Measurements from ENCODE around the gene FAXC. TPM values are rescaled to one million over a fixed set of nuclear protein-coding genes. Genes with fewer than 3 reads are reported as not detected.

Gene FAXC
- total RNA-seq, 1 donor from 2014 or later, result 68.9 TPM

DNA sequence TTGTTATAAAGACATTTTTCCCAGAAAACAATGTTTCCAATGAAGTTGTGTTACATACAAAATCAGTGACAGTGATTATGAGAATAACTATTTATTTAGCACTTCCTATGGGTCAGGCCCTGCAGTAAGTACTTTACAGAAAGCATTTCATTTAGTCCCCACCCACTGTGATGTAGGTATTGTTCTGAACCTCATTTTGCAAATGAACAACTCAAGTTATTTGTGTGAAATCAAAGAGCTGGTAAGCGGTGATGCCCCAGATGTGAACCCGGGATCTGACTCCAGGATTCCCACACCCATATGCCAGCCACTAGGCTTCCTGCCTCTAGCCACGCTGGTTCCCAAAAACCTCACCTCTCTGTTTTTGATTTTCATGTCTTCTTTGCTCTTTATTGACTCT, 30.9 kb downstream of the FAXC start:
- Mint-ChIP-seq H3K36me3 (ENCODE audit: unreplicated experiment) (peaks cover 4% of the 10 kb centered on the region), H3K4me1 (ENCODE audit: low read depth, unreplicated experiment) (peaks cover 20% of the 10 kb centered on the region), H3K27me3 (ENCODE audit: unreplicated experiment) (no peaks in the 10 kb centered on the region), H3K4me3 (ENCODE audit: unreplicated experiment) (no peak overlapping the region), H3K9me3 (ENCODE audit: unreplicated experiment) (peaks cover 3% of the 10 kb centered on the region), H3K27ac (ENCODE audit: unreplicated experiment) (no peak overlapping the region)
- TF ChIP-seq, protein P1, sequence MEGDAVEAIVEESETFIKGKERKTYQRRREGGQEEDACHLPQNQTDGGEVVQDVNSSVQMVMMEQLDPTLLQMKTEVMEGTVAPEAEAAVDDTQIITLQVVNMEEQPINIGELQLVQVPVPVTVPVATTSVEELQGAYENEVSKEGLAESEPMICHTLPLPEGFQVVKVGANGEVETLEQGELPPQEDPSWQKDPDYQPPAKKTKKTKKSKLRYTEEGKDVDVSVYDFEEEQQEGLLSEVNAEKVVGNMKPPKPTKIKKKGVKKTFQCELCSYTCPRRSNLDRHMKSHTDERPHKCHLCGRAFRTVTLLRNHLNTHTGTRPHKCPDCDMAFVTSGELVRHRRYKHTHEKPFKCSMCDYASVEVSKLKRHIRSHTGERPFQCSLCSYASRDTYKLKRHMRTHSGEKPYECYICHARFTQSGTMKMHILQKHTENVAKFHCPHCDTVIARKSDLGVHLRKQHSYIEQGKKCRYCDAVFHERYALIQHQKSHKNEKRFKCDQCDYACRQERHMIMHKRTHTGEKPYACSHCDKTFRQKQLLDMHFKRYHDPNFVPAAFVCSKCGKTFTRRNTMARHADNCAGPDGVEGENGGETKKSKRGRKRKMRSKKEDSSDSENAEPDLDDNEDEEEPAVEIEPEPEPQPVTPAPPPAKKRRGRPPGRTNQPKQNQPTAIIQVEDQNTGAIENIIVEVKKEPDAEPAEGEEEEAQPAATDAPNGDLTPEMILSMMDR (IDR thresholded peaks at IDR 0.05; ENCODE audit: partially characterized antibody, unreplicated experiment), result no peak
- DNase-seq, result no peak

DNA sequence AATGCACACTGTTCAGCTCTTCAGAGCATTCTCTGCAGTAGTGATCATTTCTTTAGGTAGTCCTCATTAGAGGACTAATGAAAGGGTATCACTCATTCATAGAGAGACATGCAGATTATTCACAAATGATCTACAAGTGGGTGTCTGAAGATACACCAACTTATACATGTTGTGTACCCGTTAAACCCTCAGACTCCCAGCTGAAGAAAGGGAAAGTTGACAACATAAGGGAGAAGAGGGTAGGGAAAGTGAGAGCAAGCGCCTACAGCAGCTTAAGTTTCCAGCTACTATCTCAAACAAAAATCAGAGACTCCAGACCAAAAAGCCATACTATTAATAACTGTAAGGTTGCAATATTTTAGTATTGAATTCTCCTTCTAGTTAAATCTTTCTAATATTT, 37.1 kb downstream of the FAXC start:
- Mint-ChIP-seq H3K27me3 (ENCODE audit: unreplicated experiment) (no peaks in the 10 kb centered on the region), H3K4me3 (ENCODE audit: unreplicated experiment) (no peak overlapping the region), H3K27ac (ENCODE audit: unreplicated experiment) (no peak overlapping the region), H3K9me3 (ENCODE audit: unreplicated experiment) (peaks cover 7% of the 10 kb centered on the region), H3K4me1 (ENCODE audit: low read depth, unreplicated experiment) (peaks cover 23% of the 10 kb centered on the region), H3K36me3 (ENCODE audit: unreplicated experiment) (peaks cover 4% of the 10 kb centered on the region)
- no peak for DNase-seq
- TF ChIP-seq, protein P1 (IDR thresholded peaks at IDR 0.05; ENCODE audit: partially characterized antibody, unreplicated experiment), result no peak

DNA sequence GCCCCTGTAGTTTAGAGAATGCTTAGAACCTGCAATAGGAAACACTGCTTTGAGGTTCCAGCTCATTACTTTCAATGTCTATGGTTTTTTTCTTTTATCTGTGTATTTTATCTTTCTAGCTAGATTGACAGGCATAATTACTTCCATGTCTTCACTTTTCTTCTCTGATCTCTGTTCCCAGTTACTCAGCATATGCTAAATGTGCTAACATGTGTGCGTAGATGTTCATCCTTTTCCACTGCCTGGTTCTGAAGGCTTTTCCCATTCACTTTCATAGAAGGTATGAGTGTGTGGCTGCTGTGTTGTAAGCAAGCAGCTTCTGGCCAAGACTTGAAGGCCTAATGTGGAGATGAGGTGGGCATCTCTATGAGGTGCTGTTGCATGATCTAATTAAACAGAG, 38.9 kb downstream of the FAXC start:
- Mint-ChIP-seq H3K9me3 (ENCODE audit: unreplicated experiment) (peaks cover 7% of the 10 kb centered on the region), H3K27me3 (ENCODE audit: unreplicated experiment) (peaks cover 2% of the 10 kb centered on the region), H3K4me1 (ENCODE audit: low read depth, unreplicated experiment) (peaks cover 29% of the 10 kb centered on the region), H3K36me3 (ENCODE audit: unreplicated experiment) (peaks cover 4% of the 10 kb centered on the region), H3K27ac (ENCODE audit: unreplicated experiment) (peak overlapping the region; percentile 29), H3K4me3 (ENCODE audit: unreplicated experiment) (no peak overlapping the region)
- TF ChIP-seq, protein P1 (IDR thresholded peaks at IDR 0.05; ENCODE audit: partially characterized antibody, unreplicated experiment), result no peak
- no peak for DNase-seq

DNA sequence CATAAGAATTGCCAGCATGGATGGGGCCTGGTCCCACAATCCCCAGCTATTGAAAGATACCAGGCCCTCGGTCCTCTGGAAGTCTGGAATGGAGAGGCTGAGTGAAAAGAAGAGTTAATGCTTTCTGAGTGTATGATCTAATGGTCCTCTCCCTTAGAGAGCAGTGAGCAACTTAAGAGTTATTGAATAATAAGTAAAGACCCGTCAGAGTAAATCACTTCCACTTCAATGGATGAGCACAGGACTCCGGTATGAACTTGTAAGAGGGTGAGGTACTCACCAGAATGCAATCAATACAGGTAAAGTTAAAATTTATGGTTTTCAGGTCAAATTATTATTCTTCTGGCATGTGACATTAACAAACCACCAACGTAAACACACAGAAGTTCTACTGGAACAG, 39.9 kb downstream of the FAXC start:
- Mint-ChIP-seq H3K9me3 (ENCODE audit: unreplicated experiment) (peaks cover 7% of the 10 kb centered on the region), H3K27me3 (ENCODE audit: unreplicated experiment) (peaks cover 2% of the 10 kb centered on the region), H3K27ac (ENCODE audit: unreplicated experiment) (no peak overlapping the region), H3K36me3 (ENCODE audit: unreplicated experiment) (peaks cover 4% of the 10 kb centered on the region), H3K4me1 (ENCODE audit: low read depth, unreplicated experiment) (peaks cover 33% of the 10 kb centered on the region), H3K4me3 (ENCODE audit: unreplicated experiment) (no peak overlapping the region)
- TF ChIP-seq, protein P1 (IDR thresholded peaks at IDR 0.05; ENCODE audit: partially characterized antibody, unreplicated experiment), result no peak
- no peak for DNase-seq

DNA sequence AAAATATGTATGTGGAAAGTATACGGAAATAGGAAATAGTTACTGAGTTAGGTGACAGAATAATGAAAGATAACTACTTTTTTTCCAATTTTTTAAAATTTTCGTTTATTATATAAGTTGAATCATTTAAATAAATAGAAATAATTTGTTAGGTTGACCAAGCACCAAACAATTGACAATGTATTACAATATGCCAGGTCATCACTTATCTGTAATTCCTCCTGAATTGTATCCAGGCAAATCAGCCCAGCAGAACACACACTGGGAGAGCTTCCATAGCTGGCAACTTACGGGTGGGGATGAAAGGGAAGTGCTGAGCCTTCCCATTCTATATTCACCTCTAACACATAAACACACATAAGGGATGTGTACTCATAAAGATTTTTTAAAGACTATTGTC, 40.7 kb downstream of the FAXC start:
- Mint-ChIP-seq H3K4me3 (ENCODE audit: unreplicated experiment) (no peak overlapping the region), H3K9me3 (ENCODE audit: unreplicated experiment) (peaks cover 7% of the 10 kb centered on the region), H3K27ac (ENCODE audit: unreplicated experiment) (no peak overlapping the region), H3K4me1 (ENCODE audit: low read depth, unreplicated experiment) (peaks cover 35% of the 10 kb centered on the region), H3K36me3 (ENCODE audit: unreplicated experiment) (peaks cover 4% of the 10 kb centered on the region), H3K27me3 (ENCODE audit: unreplicated experiment) (peaks cover 2% of the 10 kb centered on the region)
- DNase-seq, result no peak
- TF ChIP-seq, protein P1 (IDR thresholded peaks at IDR 0.05; ENCODE audit: partially characterized antibody, unreplicated experiment), result no peak
